ENCODE data around the gene OCA2. TPM values are rescaled to one million over a fixed set of nuclear protein-coding genes. Genes with fewer than 3 reads are reported as not detected.
A peak's percentile ranks its signal among the peaks of the same experiment; 100 is the strongest.

OCA2 gene
- total and polyA plus RNA-seq, 2 of the 13 experiments (the other 11 are each of a cell fraction or from before 2014, with no cell fraction given), result 0.02 to 0.05 TPM

- TF ChIP-seq ASH2L (IDR thresholded peaks at IDR 0.05; ENCODE audit: insufficient read length, low read depth, low read length), result peak; percentile 15
- TF ChIP-seq SOX6 (IDR thresholded peaks at IDR 0.05), result no peak
- no peak for TF ChIP-seq SOX6 (CRISPR knock-in tag; IDR thresholded peaks at IDR 0.05)
- TF ChIP-seq MNT (IDR thresholded peaks at IDR 0.05), result peak; percentile 13; the same call in 1 of the 2 replicates
These were observed 533 bp upstream of the OCA2 start (continued) for GRCh38 chr15:28099555-28100140.

DNA sequence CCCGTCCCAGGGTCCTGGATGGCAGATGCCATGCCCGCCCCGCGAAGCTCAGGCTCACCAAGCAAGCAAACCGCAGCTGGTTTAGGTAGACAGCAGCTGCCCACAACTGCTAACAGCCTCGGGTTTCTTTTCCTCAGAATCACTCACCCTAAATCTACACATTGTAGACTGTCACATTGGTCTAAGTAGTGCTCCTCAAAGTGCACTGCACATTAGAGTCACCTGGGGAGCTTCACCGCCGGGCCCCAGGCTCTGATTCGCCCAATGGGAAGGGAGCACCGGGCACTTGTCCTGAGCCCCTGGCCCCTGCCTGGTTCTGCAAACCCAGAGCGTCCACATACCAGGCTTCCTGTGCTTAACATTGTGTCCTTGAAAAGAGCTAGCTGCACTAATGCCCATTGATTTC, 752 bp downstream of the OCA2 start:
- Histone ChIP-seq H3K9me3 (ENCODE audit: low read length) (no peaks in the 10 kb centered on the region), H3K36me3 (replicated peaks in 1 of 2; ENCODE audit: control insufficient read depth in 1 of 2, insufficient read depth in 2 of 2, low read length in 2 of 2) (no peaks in the 10 kb centered on the region), H2AFZ (ENCODE audit: low read length) (no peak overlapping the region), H4K20me1 (ENCODE audit: insufficient read depth, low read length) (no peaks in the 10 kb centered on the region), H3K4me1 (ENCODE audit: insufficient read depth, low read length) (peaks cover 37% of the 10 kb centered on the region), H3K27ac (ENCODE audit: extremely low read length, insufficient read depth, low read length) (no peak overlapping the region), H3K9ac (ENCODE audit: insufficient read depth, low read depth, low read length) (no peak overlapping the region), H3K4me2 (ENCODE audit: low read depth, low read length) (peak overlapping the region; percentile 87), H3K27me3 (ENCODE audit: control insufficient read depth in 1 of 2, insufficient read depth in 2 of 2, low read length in 2 of 2) (peaks cover 12 to 81% of the 10 kb centered on the region in 2 experiments; a peak in 4 of 5 replicates), H3K79me2 (ENCODE audit: insufficient read depth, low read length) (no peaks in the 10 kb centered on the region), H3K4me3 (replicated peaks in 1 of 3; ENCODE audit: insufficient read depth in 1 of 3, low read depth in 2 of 3, low read length in 3 of 3) (peak overlapping the region in 1 of 3 experiments; percentile 67; a peak in 1 of 6 replicates)
- in situ Hi-C loops (cut with HindIII; ENCODE audit: extremely low pct_ligation_motif_present, low pct_unique_long_range_greater_than_20kb) (no loop called here), intact Hi-C loops (cut with micrococcal nuclease; ENCODE audit: unreplicated experiment) (loop anchor here (1.0 kb wide), 1 partner anchor 12 kb away; no protein-coding TSS in a partner anchor)
- no peak for DNase-seq (ENCODE audit: low spot score)
- WGBS (ENCODE audit: low lambda C conversion rate), result 59% methylated on average over 6 of the region's 11 CpGs
- ChIA-PET POLR2A (no interaction called here), CTCF (ENCODE audit: low intra/inter-chr PET ratio, low total read pairs) (no interaction called here)
- FAIRE-seq, result no peak
- BruUV-seq (replicated peaks), result no TSS peak
- TF ChIP-seq ZNF780A (CRISPR knock-in tag; IDR thresholded peaks at IDR 0.05) (no peak), TERF1 (CRISPR knock-in tag; IDR thresholded peaks at IDR 0.05) (no peak), MXI1 (IDR thresholded peaks at IDR 0.05; ENCODE audit: borderline replicate concordance, low read depth, low read length) (no peak), ZNF839 (CRISPR knock-in tag; IDR thresholded peaks at IDR 0.05; ENCODE audit: borderline replicate concordance) (no peak), ZNF180 (CRISPR knock-in tag; IDR thresholded peaks at IDR 0.05; ENCODE audit: borderline replicate concordance, low read depth) (no peak), BORCS8-MEF2B (CRISPR knock-in tag; IDR thresholded peaks at IDR 0.05) (no peak), SRSF1 (optimal IDR thresholded peaks at IDR 0.05; ENCODE audit: low read depth, low read length) (no peak)
- TF ChIP-seq, protein P1, sequence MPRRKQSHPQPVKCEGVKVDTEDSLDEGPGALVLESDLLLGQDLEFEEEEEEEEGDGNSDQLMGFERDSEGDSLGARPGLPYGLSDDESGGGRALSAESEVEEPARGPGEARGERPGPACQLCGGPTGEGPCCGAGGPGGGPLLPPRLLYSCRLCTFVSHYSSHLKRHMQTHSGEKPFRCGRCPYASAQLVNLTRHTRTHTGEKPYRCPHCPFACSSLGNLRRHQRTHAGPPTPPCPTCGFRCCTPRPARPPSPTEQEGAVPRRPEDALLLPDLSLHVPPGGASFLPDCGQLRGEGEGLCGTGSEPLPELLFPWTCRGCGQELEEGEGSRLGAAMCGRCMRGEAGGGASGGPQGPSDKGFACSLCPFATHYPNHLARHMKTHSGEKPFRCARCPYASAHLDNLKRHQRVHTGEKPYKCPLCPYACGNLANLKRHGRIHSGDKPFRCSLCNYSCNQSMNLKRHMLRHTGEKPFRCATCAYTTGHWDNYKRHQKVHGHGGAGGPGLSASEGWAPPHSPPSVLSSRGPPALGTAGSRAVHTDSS (CRISPR knock-in tag; conservative IDR thresholded peaks at IDR 0.05), result no peak
- no peak; the same call in 2 of the 3 replicates for ATAC-seq

All from HepG2 (cell line).